HL-60 (cell line): ENCODE measurements around the gene ZNF77.

ENCODE experiments used
- CTCF ChIP-seq: IDR thresholded peaks from one replicate; pipeline ENCODE4 v1.5.1; 2011; ENCODE audit warnings: low read length, control low read depth, inconsistent platforms; ENCODE audit not compliant: insufficient read depth
- GABPA ChIP-seq: IDR thresholded peaks from 2 replicates; pipeline ENCODE4 v1.6.1; 2012; ENCODE audit warnings: low read depth
- POLR2AphosphoS5 ChIP-seq: IDR thresholded peaks from 2 replicates; pipeline ENCODE4 v1.6.1; 2012; ENCODE audit warnings: low read depth
- REST ChIP-seq: IDR thresholded peaks from 2 replicates; pipeline ENCODE4 v1.6.1; 2012; ENCODE audit warnings: low read depth; ENCODE audit not compliant: insufficient replicate concordance
- SPI1 ChIP-seq: IDR thresholded peaks from 2 replicates; pipeline ENCODE4 v1.6.1; 2012; ENCODE audit warnings: low read depth, mild to moderate bottlenecking, borderline replicate concordance

- TF ChIP-seq CTCF (no peak), POLR2AphosphoS5 (no peak), GABPA (no peak), REST (no peak), SPI1 (no peak)
Observed at GRCh38 chr19:2989236-2989946, 44.6 kb upstream of the ZNF77 start.
